Stimulated activated CD8-positive, alpha-beta memory T cell treated with anti-CD3 and anti-CD28 coated beads, Interleukin-2, amount 100 ng/mL, for 48 hours (primary cell): ENCODE results near the gene LURAP1L.

ENCODE experiments used
- DNase-seq, 2 donors: peaks; one replicate each; pipeline ENCODE4 v3.0.0-alpha.2; 2020; ENCODE audit warnings: low read depth in 2 of 2

Gene LURAP1L

GRCh38 chr9:12774861-12775678 is at the start of gene LURAP1L:
Gene LURAP1L, plus strand, starts transcription at chr9:12775020. Its CDS starts 696 bp downstream, at chr9:12775716.
- DNase-seq = no peak

DNA sequence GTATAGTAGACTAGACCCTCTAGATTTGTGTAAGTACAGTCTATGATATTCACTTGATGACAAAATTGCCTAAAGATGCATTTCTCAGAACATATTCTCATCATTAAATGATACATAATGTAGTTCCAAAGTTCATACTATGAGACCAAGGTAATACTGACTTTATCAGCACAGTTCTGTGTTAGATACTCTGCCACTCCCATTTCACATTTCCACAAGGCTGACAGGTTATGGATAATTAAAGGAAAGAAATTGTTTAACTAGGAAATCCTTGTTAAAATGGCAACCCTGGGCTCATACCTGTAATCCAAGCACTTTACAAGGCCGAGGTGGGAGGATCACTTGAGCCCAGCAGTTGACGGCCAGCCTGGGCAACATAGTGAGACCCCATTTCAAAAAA is 48.0 kb upstream of the LURAP1L start:
- DNase-seq = no peak

GRCh38 chr9:12730198-12730597 is 44.6 kb upstream of the LURAP1L start:
- no peak for DNase-seq

DNA sequence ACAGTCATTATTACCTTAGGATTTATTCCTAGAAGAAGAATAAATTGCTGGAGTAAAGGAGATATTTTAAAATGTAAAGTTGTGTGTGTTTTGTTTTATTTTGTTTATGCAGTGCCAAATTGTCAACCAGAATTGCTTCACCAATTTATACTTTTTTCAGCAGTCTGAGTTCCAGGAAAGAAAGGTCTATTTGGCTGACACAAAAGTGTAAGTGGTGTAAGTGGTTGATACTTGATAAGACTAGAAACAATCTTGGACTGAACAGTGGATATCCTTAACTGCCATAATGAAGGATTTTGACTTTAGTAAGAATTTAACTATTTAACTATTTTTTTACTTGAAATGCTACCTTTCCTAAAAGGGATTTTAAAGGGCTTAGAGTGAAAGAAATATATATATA is 43.9 kb upstream of the LURAP1L start:
- no peak for DNase-seq

GRCh38 chr9:12732971-12733370 is 41.8 kb upstream of the LURAP1L start:
- DNase-seq = no peak

- no peak for DNase-seq
Measured at GRCh38 chr9:12735665-12736064, 39.2 kb upstream of the LURAP1L start.

DNA sequence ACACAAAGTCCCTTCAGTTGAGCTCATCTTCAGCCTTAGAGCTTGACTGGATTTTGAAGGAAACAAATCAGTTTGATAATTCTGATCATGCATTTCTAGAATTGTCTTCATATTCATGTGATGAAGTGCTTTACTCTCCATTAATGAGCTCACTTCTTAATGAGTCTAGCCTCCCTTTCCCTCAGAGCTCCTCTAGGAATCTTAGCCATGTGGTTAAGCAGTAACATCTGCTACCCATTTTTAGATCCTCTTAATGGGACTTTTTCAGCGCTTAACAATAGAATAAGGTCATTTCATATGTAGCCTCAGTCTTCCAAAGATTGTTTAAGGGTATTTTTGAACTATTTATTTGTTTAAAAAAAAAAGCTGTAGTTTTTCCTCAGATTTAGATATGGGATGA is 36.9 kb upstream of the LURAP1L start:
- no peak for DNase-seq

DNA sequence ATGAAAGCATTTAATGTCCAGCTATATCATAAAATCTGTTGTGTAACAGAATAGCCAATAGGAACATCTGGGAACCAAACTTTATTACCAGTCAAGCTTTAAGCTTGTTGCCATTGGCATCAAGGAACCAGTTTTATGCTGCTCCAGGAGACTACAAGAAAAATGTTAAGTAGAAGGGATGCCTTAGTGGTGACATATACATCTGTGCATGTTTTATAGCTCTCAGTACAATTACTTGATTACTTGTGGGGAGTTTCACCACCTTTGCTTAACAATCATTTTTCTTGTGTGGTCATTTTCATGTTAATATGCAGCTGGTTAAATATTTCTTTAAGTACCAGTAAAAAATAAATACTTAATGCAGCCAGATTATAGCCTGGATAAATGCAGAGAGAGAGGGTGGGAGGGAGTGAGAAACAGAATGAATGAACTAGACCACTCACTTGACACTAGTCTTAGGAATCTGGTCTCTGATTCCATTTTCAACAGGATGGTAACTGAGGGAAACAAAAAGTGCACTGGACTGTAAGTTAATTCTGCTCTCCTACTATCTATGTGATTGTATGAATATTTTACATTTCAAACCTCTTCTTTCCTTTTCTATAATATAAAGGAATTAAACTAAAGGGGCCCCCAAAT is 35.7 kb upstream of the LURAP1L start:
- no peak for DNase-seq

- no peak for DNase-seq
Measured at GRCh38 chr9:12740845-12741244, 34.0 kb upstream of the LURAP1L start.

- DNase-seq = no peak
Measured at GRCh38 chr9:12748016-12748415, 26.8 kb upstream of the LURAP1L start.

GRCh38 chr9:12748954-12749353 is 25.9 kb upstream of the LURAP1L start:
- no peak for DNase-seq

DNA sequence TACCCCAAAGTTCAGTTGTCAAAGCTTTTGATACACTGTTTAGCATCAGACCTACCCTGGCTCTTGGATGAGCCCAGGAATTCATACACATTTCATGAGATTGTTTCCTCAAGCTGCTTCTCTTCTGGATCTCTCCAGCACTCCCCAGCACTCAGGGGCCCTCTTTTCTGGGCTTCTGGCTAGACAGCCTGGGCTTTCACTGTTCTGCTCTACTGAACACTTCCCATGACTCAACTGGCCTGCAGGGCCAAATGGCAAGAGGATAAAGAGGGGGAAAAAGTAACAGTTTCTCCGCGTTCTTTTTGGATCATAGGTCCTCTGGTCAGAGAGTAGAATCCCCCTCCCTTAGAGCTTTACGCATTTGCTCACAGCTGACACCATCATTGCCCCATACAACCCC is 20.9 kb upstream of the LURAP1L start:
- DNase-seq = no peak

DNA sequence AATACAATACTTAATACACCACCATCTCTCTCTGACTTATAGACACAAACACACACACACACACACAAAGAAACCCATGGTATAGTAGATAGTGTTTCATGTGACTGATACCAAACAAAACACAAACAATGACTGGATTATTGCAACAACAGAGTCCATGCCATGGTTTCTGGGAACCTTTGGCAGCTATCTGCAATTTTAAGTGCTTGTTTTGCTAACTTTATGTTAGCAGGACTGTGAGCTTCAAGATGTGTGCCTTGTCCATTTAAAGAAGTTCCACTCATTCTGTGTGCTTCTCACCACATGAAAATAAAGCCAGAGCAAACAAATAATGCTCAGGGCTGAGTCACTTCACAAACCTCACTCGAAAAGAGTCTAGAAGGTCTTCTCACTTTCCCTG is 15.1 kb upstream of the LURAP1L start:
- DNase-seq = no peak

DNA sequence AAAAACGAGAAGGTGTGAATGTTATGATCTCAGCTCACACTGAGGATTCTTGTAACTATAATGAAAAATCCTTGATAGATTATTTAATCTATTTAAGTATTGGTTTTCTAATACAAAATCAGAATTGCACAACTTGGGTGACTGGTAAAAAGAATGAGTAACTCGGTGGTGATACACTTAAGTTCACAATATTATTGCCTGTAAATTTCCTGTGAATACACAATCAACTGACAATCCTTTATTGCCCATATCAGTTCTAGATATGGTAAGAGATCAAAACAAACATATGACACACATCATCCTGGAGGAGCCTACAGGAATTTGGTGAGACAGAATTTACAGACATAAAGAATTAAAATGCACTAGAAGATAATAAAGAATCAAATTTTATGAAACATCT is 14.1 kb upstream of the LURAP1L start:
- DNase-seq = no peak

- no peak for DNase-seq
Measured at GRCh38 chr9:12764150-12764549, 10.7 kb upstream of the LURAP1L start.

DNA sequence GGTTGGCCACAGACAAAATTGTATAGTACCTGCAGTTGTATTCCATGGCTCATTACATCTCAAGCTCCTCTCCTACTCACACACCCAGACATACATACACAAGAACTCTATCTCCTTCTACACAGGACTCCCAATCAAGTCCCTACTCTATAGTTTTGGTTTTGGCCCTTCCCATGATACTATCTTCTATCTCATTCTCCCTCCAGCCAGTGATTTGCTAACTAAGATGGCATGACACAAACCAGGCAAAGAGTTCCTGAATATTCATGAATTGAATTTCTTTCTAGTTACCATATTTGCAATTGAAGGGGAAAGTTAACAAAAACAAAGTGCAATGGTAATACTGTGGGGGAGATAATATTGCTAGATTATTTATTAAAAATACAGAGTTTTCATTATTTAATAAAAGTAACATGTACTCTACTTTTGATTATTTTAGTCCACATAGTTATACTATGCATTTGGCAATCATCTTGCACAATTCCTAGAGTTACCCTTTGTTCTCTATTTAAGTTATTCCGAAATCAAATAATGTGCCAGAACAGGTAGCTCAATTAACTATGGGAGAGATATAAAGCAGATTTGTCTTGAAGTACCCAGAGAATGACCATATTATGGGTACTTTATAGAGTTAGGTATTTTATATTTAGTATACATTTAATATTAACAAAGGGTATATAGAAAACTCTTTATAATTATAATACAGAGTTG is 9.6 kb upstream of the LURAP1L start:
- no peak for DNase-seq

DNA sequence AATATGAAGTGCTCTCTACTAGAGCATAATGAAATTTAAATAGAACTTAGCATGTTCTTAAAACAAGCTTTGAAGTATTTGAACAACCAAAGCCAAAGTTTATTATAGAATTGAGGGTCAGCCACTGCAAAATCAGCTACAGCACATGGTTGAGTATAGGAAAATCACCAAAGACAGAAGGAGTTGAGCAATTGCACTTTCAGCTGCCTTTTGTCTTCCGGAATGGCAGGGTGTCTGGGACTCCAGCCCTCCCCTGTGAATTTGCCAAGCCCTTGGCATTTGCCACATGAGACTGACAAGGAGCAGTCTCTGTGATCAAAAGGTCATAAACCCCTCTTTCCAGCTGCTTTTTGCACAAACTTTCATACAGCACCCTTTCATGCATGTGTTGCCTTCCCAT is 8.5 kb upstream of the LURAP1L start:
- DNase-seq = no peak

GRCh38 chr9:12770261-12770660 is 4.6 kb upstream of the LURAP1L start:
- DNase-seq = no peak

- no peak for DNase-seq
Measured at GRCh38 chr9:12771891-12772290, 2.9 kb upstream of the LURAP1L start.

- DNase-seq = no peak
Measured at GRCh38 chr9:12773562-12773961, 1.3 kb upstream of the LURAP1L start.

- DNase-seq = no peak
Measured at GRCh38 chr9:12775679-12776512, 1.1 kb downstream of the LURAP1L start.

DNA sequence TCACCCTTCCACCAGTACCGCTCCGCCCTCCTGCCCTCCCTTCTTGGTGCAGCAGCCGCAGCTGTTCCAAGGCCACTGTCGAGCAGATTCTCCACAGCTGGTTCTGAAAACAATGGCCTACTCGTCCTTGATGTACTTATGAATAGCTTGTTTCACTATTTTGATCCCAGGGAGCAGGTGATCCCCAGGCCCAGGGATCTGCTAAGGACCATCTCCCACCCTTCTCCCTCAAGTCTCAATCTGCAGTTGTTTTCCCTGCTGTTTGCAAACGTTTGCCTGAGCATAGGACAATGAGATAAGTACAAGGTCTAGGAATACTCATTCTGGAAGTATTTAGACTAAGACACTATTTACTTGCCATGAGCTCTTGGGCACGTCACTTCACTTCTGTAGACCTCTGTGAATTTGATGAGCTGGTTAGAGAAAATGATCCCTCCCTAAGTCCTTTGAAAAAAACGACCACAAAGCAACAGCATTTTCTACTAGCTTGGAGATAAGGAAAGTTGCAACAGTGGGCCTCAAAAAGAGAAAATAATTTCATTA is 1.8 kb downstream of the LURAP1L start:
- no peak for DNase-seq
